NAMALWA (cell line): Measurements from ENCODE around the gene OR52E2.

ENCODE experiments used
- DNase-seq: peaks from one replicate; pipeline ENCODE4 v3.0.0-alpha.2; 2015; ENCODE audit warnings: low spot score

Gene OR52E2

DNA sequence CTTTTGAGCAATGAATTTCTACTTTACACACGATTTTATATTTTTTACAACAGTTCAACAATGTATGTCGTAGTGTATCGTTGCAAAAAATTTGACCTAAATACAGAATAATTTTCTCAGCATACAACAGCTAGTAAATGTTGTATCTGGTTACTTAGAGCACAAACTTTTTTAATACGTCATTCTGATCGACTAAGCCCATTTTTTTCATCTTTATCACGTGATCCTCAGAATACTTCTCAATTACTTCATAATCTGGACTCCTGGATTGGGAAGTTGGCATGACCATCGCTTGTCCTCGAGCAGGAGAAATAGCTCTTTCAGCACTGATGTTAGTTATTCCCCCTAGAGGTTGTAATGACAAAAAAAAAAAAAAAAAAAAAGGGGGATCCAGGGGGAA, 48.2 kb downstream of the OR52E2 start:
- no peak for DNase-seq
